HepG2 (cell line): Measurements from ENCODE around the gene SDK1. TPM values are rescaled to one million over a fixed set of nuclear protein-coding genes. Genes with fewer than 3 reads are reported as not detected.

Experiments used
- ATAC-seq: fragments of 200-7000 bp; cut with Tn5 transposase; 3 replicates; pipeline ENCODE4 v1.9.1; 2020; ENCODE audit warnings: mild to moderate bottlenecking, moderate library complexity
- BruUV-seq: library from RNA; stranded (reverse); fragments of 400-500 nt; replicated peaks from 2 replicates; lab custom pipeline; 2021; lab: Mats Ljungman, UMichigan
- CTCF ChIA-PET: fragments of 300-600 bp; formaldehyde crosslinking; extraction: SDS; loops from one replicate; lab custom pipeline; 2021; ENCODE audit warnings: low total read pairs, inconsistent platforms, low intra/inter-chr PET ratio; lab: Yijun Ruan, JAX
- POLR2A ChIA-PET: fragments of 350-600 bp; sonication (Branson Sonifier 250); formaldehyde crosslinking; loops from one replicate; lab custom pipeline; 2020; ENCODE audit warnings: antibody characterized with exemption, inconsistent platforms; lab: Yijun Ruan, JAX
- DNase-seq: peaks from one replicate; pipeline ENCODE4 v3.0.0-alpha.2; 2015; ENCODE audit warnings: low spot score
- FAIRE-seq: peaks from 3 replicates; lab custom pipeline; 2011; peaks lifted over from hg19 to GRCh38; lab: Jason Lieb, UNC
- H2AFZ ChIP-seq: one replicate; pipeline ENCODE4 v1.6.1; 2011; ENCODE audit warnings: low read length, inconsistent platforms
- H3K27ac ChIP-seq: fragments of 300-600 bp; 3 replicates; pipeline ENCODE4 v1.8.0; 2011; ENCODE audit warnings: mixed run types, mild to moderate bottlenecking, mixed read lengths, low read length, inconsistent platforms; ENCODE audit not compliant: insufficient read depth; ENCODE audit errors: extremely low read length
- H3K27me3 ChIP-seq, 2 experiments: fragments of 200-600 bp in 1 of 2; 2 replicates in 1 of 2; 3 replicates in 1 of 2; pipeline versions ENCODE4 v1.6.0 to v1.8.0; 2011; ENCODE audit warnings: low read length in 2 of 2, mild to moderate bottlenecking in 2 of 2, moderate library complexity in 2 of 2, inconsistent platforms in 1 of 2; ENCODE audit not compliant: insufficient read depth in 2 of 2, control insufficient read depth in 1 of 2
- H3K36me3 ChIP-seq, 2 experiments: fragments of 200-600 bp in 1 of 2; replicated peaks in 1 of 2; 2 replicates in 1 of 2; 3 replicates in 1 of 2; pipeline versions ENCODE4 v1.5.1 to v1.8.0; 2011; ENCODE audit warnings: low read length in 2 of 2, inconsistent platforms in 1 of 2; ENCODE audit not compliant: insufficient read depth in 2 of 2, control insufficient read depth in 1 of 2
- H3K4me1 ChIP-seq: 2 replicates; pipeline ENCODE4 v1.5.1; 2012; ENCODE audit warnings: low read length, inconsistent platforms; ENCODE audit not compliant: insufficient read depth
- H3K4me2 ChIP-seq: 2 replicates; pipeline ENCODE4 v1.6.0; 2011; ENCODE audit warnings: low read depth, low read length, inconsistent platforms
- H3K4me3 ChIP-seq, 3 experiments: fragments of 200-600 bp in 1 of 3; sonication (generic), shearing (Covaris generic) in 1 of 3; replicated peaks in 1 of 3; 2 replicates each; pipeline ENCODE4 v1.5.1; 2011 to 2016; ENCODE audit warnings: low read length in 3 of 3, inconsistent platforms in 2 of 3, low read depth in 2 of 3, mild to moderate bottlenecking in 2 of 3, control low read depth in 1 of 3, mixed read lengths in 1 of 3; ENCODE audit not compliant: insufficient read depth in 1 of 3
- H3K79me2 ChIP-seq: one replicate; pipeline ENCODE4 v1.6.1; 2011; ENCODE audit warnings: low read length, inconsistent platforms; ENCODE audit not compliant: insufficient read depth
- H3K9ac ChIP-seq: 2 replicates; pipeline ENCODE4 v1.6.0; 2011; ENCODE audit warnings: mild to moderate bottlenecking, low read depth, low read length, inconsistent platforms; ENCODE audit not compliant: insufficient read depth
- H3K9me3 ChIP-seq: 2 replicates; pipeline ENCODE4 v1.5.1; 2012; ENCODE audit warnings: mild to moderate bottlenecking, low read length
- H4K20me1 ChIP-seq: 2 replicates; pipeline ENCODE4 v1.6.0; 2011; ENCODE audit warnings: inconsistent platforms, mild to moderate bottlenecking, low read length, moderate library complexity; ENCODE audit not compliant: insufficient read depth
- AGO1 ChIP-seq: fragments of 200-400 bp; formaldehyde crosslinking; IDR thresholded peaks from 2 replicates; pipeline ENCODE4 v1.6.1; 2017; ENCODE audit warnings: mild to moderate bottlenecking, low read depth, low read length, moderate library complexity; ENCODE audit not compliant: poor library complexity, severe bottlenecking
- CREM ChIP-seq, 2 experiments: sonication (generic) in 1 of 2; formaldehyde crosslinking in 1 of 2; IDR thresholded peaks; 2 replicates each; pipeline versions ENCODE4 v1.4.0 to v1.6.1; 2016 to 2020; ENCODE audit warnings: antibody characterized with exemption in 1 of 2, mild to moderate bottlenecking in 1 of 2, missing genetic modification reagents in 1 of 2
- NFIB ChIP-seq: sonication (generic); formaldehyde crosslinking; IDR thresholded peaks from 2 replicates; pipeline ENCODE4 v1.9.0; 2021; ENCODE audit warnings: missing genetic modification reagents, mild to moderate bottlenecking, borderline replicate concordance
- PRPF4 ChIP-seq: fragments of 200-400 bp; formaldehyde crosslinking; IDR thresholded peaks from 2 replicates; pipeline ENCODE4 v1.6.1; 2016; ENCODE audit warnings: low read length, low read depth; ENCODE audit not compliant: poor library complexity, severe bottlenecking
- RELA ChIP-seq: sonication (generic); formaldehyde crosslinking; IDR thresholded peaks from 2 replicates; pipeline ENCODE4 v1.4.0; 2020; ENCODE audit warnings: missing genetic modification reagents
- TCF7L2 ChIP-seq: IDR thresholded peaks from 2 replicates; pipeline ENCODE4 v1.6.1; 2011; ENCODE audit warnings: mild to moderate bottlenecking, low read depth, low read length, moderate library complexity
- ZNF512B ChIP-seq: sonication (generic); formaldehyde crosslinking; IDR thresholded peaks from 2 replicates; pipeline ENCODE4 v1.5.1; 2020; ENCODE audit warnings: missing genetic modification reagents, mild to moderate bottlenecking, borderline replicate concordance
- ZNF644 ChIP-seq: IDR thresholded peaks from 2 replicates; pipeline ENCODE4 v1.6.1; 2016; ENCODE audit warnings: low read depth
- ZSCAN20 ChIP-seq: sonication (generic); formaldehyde crosslinking; IDR thresholded peaks from 2 replicates; pipeline ENCODE4 v1.4.0; 2020; ENCODE audit warnings: missing genetic modification reagents, mild to moderate bottlenecking, borderline replicate concordance
- WGBS: methylation state at CpG from one replicate; pipeline ENCODE4 v1.1.6; 2017; ENCODE audit warnings: low lambda C conversion rate; 5-methylcytosine and 5-hydroxymethylcytosine counted together
- in situ Hi-C: cut with HindIII; loops from 2 replicates; pipeline ENCODE4 v1.10.0; 2017; ENCODE audit warnings: low pct_unique_long_range_greater_than_20kb; ENCODE audit not compliant: extremely low pct_ligation_motif_present
- intact Hi-C: fragments of 100-400 bp; cut with micrococcal nuclease; formaldehyde crosslinking; loops from one replicate; pipeline ENCODE4 v1.10.0; 2022; ENCODE audit not compliant: unreplicated experiment
- polyA plus RNA-seq, 8 experiments: library from polyadenylated mRNA; depleted of rRNA in 3 of 8; stranded (reverse) in 7 of 8; unstranded in 1 of 8; fragments of >200 nt; fragmentation: Illumina TruSeq in 4 of 8; extraction: Trizol in 4 of 8; gene quantifications; 2 replicates each; pipeline versions ENCODE4 v1.2.1 to v1.2.3, GENCODE V29; 2011 to 2016; ENCODE audit warnings: low read depth in 4 of 8, missing spikeins in 1 of 8, mixed read lengths in 1 of 8; ENCODE audit not compliant: insufficient read depth in 1 of 8
- total RNA-seq, 5 experiments: library from RNA; depleted of rRNA; stranded (reverse); fragments of >200 nt; fragmentation: Illumina TruSeq; extraction: Trizol; gene quantifications; 2 replicates each; pipeline ENCODE4 v1.2.3, GENCODE V29; 2016; ENCODE audit warnings: low read depth in 1 of 5

SDK1 gene
- total and polyA plus RNA-seq, 2 of the 13 experiments (the other 11 are each of a cell fraction or from before 2014, with no cell fraction given): 0.35 to 2.4 TPM

GRCh38 chr7:4209966-4210365 lies 908.9 kb downstream of the SDK1 start:
- no peak overlapping the region for H3K27ac ChIP-seq
- no peak overlapping the region for H3K4me2 ChIP-seq
- ChIA-PET CTCF (no interaction called here), POLR2A (no interaction called here)
- H4K20me1 ChIP-seq: no peaks in the 10 kb centered on the region
- FAIRE-seq (no peak), DNase-seq (no peak), ATAC-seq (no peak)
- WGBS: 82% methylated on average over 8 of the region's 20 CpGs
- H3K79me2 ChIP-seq: no peaks in the 10 kb centered on the region
- H2AFZ ChIP-seq: no peak overlapping the region
- no peaks in the 10 kb centered on the region for H3K9me3 ChIP-seq
- intact Hi-C loops (no loop called here), in situ Hi-C loops (no loop called here)
- TF ChIP-seq ZNF512B (CRISPR knock-in tag) (no peak), ZNF644 (CRISPR knock-in tag) (no peak), PRPF4 (no peak), CREM (IDR thresholded peaks at IDR 0.05) (no peak), CREM (CRISPR knock-in tag; IDR thresholded peaks at IDR 0.05) (no peak), TCF7L2 (no peak), ZSCAN20 (no peak), RELA (no peak), AGO1 (no peak), NFIB (no peak)
- H3K4me1 ChIP-seq: peaks cover 4% of the 10 kb centered on the region
- H3K9ac ChIP-seq: no peak overlapping the region
- no peaks in the 10 kb centered on the region for H3K27me3 ChIP-seq
- H3K4me3 ChIP-seq: no peak overlapping the region
- BruUV-seq: no TSS peak
- H3K36me3 ChIP-seq: no peaks in the 10 kb centered on the region
